DMS 273 treated with DMSO at 0.1 percent for 48 hours (cell line): ENCODE results near the gene ANKS1B.
"Not testable (repeated sequence)": the region's sequence is repeated elsewhere in the genome, so short reads cannot be mapped to it uniquely, and the experiment has no call there.

Experiments used
- DNase-seq: peaks from one replicate; lab custom pipeline; 2025; lab: John Stamatoyannopoulos, UW

ANKS1B gene

GRCh38 chr12:99271071-99271470 is 713.7 kb downstream of the ANKS1B start:
- no peak for DNase-seq

GRCh38 chr12:99267038-99267437 is 717.7 kb downstream of the ANKS1B start:
- DNase-seq, result no peak

GRCh38 chr12:99265648-99266047 is 719.1 kb downstream of the ANKS1B start:
- no peak for DNase-seq

GRCh38 chr12:99261256-99261655 is 723.5 kb downstream of the ANKS1B start:
- no peak for DNase-seq

GRCh38 chr12:99260456-99260996 is 724.2 kb downstream of the ANKS1B start:
- DNase-seq, result no peak

- DNase-seq, result no peak
These were observed 725.4 kb downstream of the ANKS1B start for GRCh38 chr12:99259040-99259934.

GRCh38 chr12:99257672-99258071 is 727.1 kb downstream of the ANKS1B start:
- DNase-seq, result no peak

- no peak for DNase-seq
These were observed 731.7 kb downstream of the ANKS1B start for GRCh38 chr12:99253068-99253467.

- DNase-seq, result no peak
These were observed 734.6 kb downstream of the ANKS1B start for GRCh38 chr12:99250091-99250490.

GRCh38 chr12:99249543-99249942 is 735.2 kb downstream of the ANKS1B start:
- DNase-seq, result no peak

- DNase-seq, result not testable (repeated sequence)
These were observed 746.7 kb downstream of the ANKS1B start for GRCh38 chr12:99237907-99238538.

GRCh38 chr12:99235381-99235780 is 749.4 kb downstream of the ANKS1B start:
- no peak for DNase-seq

GRCh38 chr12:99234702-99235101 is 750.0 kb downstream of the ANKS1B start:
- no peak for DNase-seq

GRCh38 chr12:99232324-99232723 is 752.4 kb downstream of the ANKS1B start:
- no peak for DNase-seq

GRCh38 chr12:99231031-99231430 is 753.7 kb downstream of the ANKS1B start:
- no peak for DNase-seq

- DNase-seq, result no peak
These were observed 760.5 kb downstream of the ANKS1B start for GRCh38 chr12:99224237-99224636.

- DNase-seq, result no peak
These were observed 761.2 kb downstream of the ANKS1B start for GRCh38 chr12:99223579-99223978.

- DNase-seq, result no peak
These were observed 771.7 kb downstream of the ANKS1B start for GRCh38 chr12:99213047-99213446.

- no peak for DNase-seq
These were observed 772.5 kb downstream of the ANKS1B start for GRCh38 chr12:99212275-99212674.

GRCh38 chr12:99205111-99205510 is 779.6 kb downstream of the ANKS1B start:
- DNase-seq, result no peak

GRCh38 chr12:99201906-99202645 is 782.7 kb downstream of the ANKS1B start:
- DNase-seq, result no peak

GRCh38 chr12:99200711-99201384 is 783.9 kb downstream of the ANKS1B start:
- no peak for DNase-seq
